SH-SY5Y (cell line): ENCODE measurements around the gene FAM222A.

Experiments used
- GATA2 ChIP-seq: IDR thresholded peaks from 2 replicates; pipeline ENCODE4 v1.6.1; 2011; ENCODE audit warnings: mild to moderate bottlenecking, low read depth, low read length
- GATA3 ChIP-seq: IDR thresholded peaks from 2 replicates; pipeline ENCODE4 v1.6.1; 2011; ENCODE audit warnings: low read depth, mild to moderate bottlenecking, low read length, moderate library complexity

DNA sequence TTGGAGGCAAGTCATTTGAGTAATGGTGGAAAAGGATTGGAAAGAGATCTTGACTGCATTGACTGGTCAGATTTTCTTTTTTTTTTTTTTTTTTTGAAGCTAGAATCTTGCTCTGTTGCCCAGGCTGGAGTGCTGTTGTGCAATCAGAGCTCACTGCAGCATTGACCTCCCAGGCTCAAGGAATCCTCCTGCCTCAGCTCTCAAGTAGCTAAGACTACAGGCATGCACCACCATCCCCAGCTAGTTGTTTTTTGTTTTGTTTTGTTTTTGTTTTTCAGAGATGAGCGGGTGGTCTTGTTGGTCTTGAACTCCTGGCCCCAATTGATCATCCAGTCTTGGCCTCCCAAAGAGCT, 30.9 kb upstream of the FAM222A start:
- TF ChIP-seq GATA3 (no peak), GATA2 (no peak)
